ENCODE results near the gene RAB4A.

- TF ChIP-seq CTCF (IDR thresholded peaks at IDR 0.05) = no peak
- no peak for TF ChIP-seq EZH2phosphoT487 (IDR thresholded peaks at IDR 0.05)
Observed at GRCh38 chr1:229234870-229235472, 35.9 kb upstream of the RAB4A start.
